A673 (cell line): ENCODE results near the gene BCL2L1.

Experiments
- CTCF ChIP-seq: fragments of 300-800, 200-600 bp; sonication (generic); conservative IDR thresholded peaks from 2 replicates; pipeline ENCODE4 v1.5.1; 2017; ENCODE audit warnings: low read depth, mild to moderate bottlenecking, antibody characterized with exemption, low read length, moderate library complexity, mixed read lengths
- EZH2 ChIP-seq: fragments of 200-600 bp; sonication (generic); IDR thresholded peaks from 2 replicates; pipeline ENCODE4 v1.6.1; 2017; ENCODE audit warnings: borderline replicate concordance, low read depth, mild to moderate bottlenecking, mixed read lengths, antibody characterized with exemption, low read length; ENCODE audit not compliant: poor library complexity, severe bottlenecking

GRCh38 chr20:31690124-31690666, 32.5 kb downstream of the BCL2L1 start:
- no peak for TF ChIP-seq CTCF
- no peak for TF ChIP-seq EZH2
